ENCODE measurements around the gene C2orf80. TPM values are rescaled to one million over a fixed set of nuclear protein-coding genes. Genes with fewer than 3 reads are reported as not detected.

Gene C2orf80
- not detected for total RNA-seq
- not detected for polyA plus RNA-seq (ENCODE audit: insufficient read depth, low read depth, low replicate concordance)
- long read RNA-seq, donor 1 = 0 reads
- long read RNA-seq, donor 2 = 0 reads

- no peak for DNase-seq
- TF ChIP-seq POLR2A (IDR thresholded peaks at IDR 0.05) (no peak), CTCF (IDR thresholded peaks at IDR 0.05) (no peak)
- intact Hi-C loops (cut with DNase I; ENCODE audit: low total_unique reads) = no loop called here
- no peaks in the 10 kb centered on the region for H3K4me1 ChIP-seq
- no peaks in the 10 kb centered on the region for H3K36me3 ChIP-seq (ENCODE audit: low read depth, missing control alignments)
- 73 to 79% methylated on average over 10 of the region's 10 CpGs for WGBS, 2 donors
- H3K27me3 ChIP-seq = no peaks in the 10 kb centered on the region
- H3K9me3 ChIP-seq = no peaks in the 10 kb centered on the region
- no peak within 1 kb of the TSS for H3K27ac ChIP-seq
- H3K4me3 ChIP-seq = no peak within 1 kb of the TSS
Measured at GRCh38 chr2:208189810-208190503, at the start of gene C2orf80. C2orf80 (minus strand) TSS chr2:208190030; CDS start chr2:208186986, 3,044 bp downstream.

GRCh38 chr2:208235860-208236259, 46.0 kb upstream of the C2orf80 start:
- Histone ChIP-seq H3K27me3 (no peaks in the 10 kb centered on the region), H3K36me3 (ENCODE audit: low read depth, missing control alignments) (no peaks in the 10 kb centered on the region), H3K4me1 (no peaks in the 10 kb centered on the region), H3K9me3 (no peaks in the 10 kb centered on the region), H3K27ac (no peak overlapping the region), H3K4me3 (no peak overlapping the region)
- 65 to 92% methylated on average over 2 of the region's 2 CpGs for WGBS, 2 donors
- intact Hi-C loops (cut with DNase I; ENCODE audit: low total_unique reads) = no loop called here
- no peak for TF ChIP-seq POLR2A (IDR thresholded peaks at IDR 0.05)
- no peak for TF ChIP-seq CTCF (IDR thresholded peaks at IDR 0.05)
- DNase-seq = no peak

- no peak for DNase-seq
- no peaks in the 10 kb centered on the region for H3K27me3 ChIP-seq
- no peak overlapping the region for H3K4me3 ChIP-seq
- H3K4me1 ChIP-seq = no peaks in the 10 kb centered on the region
- H3K36me3 ChIP-seq (ENCODE audit: low read depth, missing control alignments) = no peaks in the 10 kb centered on the region
- intact Hi-C loops (cut with DNase I; ENCODE audit: low total_unique reads) = no loop called here
- H3K27ac ChIP-seq = no peak overlapping the region
- no peaks in the 10 kb centered on the region for H3K9me3 ChIP-seq
- 89% methylated on average over 1 of the region's 1 CpG; no CpG with 5 or more reads in 1 of the 2 donors for WGBS, 2 donors
- no peak for TF ChIP-seq CTCF (IDR thresholded peaks at IDR 0.05)
- no peak for TF ChIP-seq POLR2A (IDR thresholded peaks at IDR 0.05)
Measured at GRCh38 chr2:208234786-208235185, 45.0 kb upstream of the C2orf80 start.

GRCh38 chr2:208228476-208228875, 38.6 kb upstream of the C2orf80 start:
- 73 to 74% methylated on average over 1 of the region's 1 CpG for WGBS, 2 donors

More at GRCh38 chr2:208228476-208228875, 38.6 kb upstream of the C2orf80 start:
- Histone ChIP-seq H3K27me3 (no peaks in the 10 kb centered on the region), H3K4me1 (no peaks in the 10 kb centered on the region), H3K27ac (no peak overlapping the region), H3K4me3 (no peak overlapping the region), H3K9me3 (no peaks in the 10 kb centered on the region), H3K36me3 (ENCODE audit: low read depth, missing control alignments) (no peaks in the 10 kb centered on the region)
- DNase-seq = no peak
- TF ChIP-seq POLR2A (IDR thresholded peaks at IDR 0.05) (no peak), CTCF (IDR thresholded peaks at IDR 0.05) (no peak)
- intact Hi-C loops (cut with DNase I; ENCODE audit: low total_unique reads) = no loop called here
